HUES64 (cell line): ENCODE measurements around the gene TUSC2.

Experiments
- H3K27ac ChIP-seq: 2 replicates; pipeline ENCODE4 v1.7.0; 2013; ENCODE audit warnings: low read depth, low read length, inconsistent platforms
- H3K27me3 ChIP-seq: 2 replicates; pipeline ENCODE4 v1.6.1; 2013; ENCODE audit warnings: mild to moderate bottlenecking, low read length; ENCODE audit not compliant: insufficient read depth
- H3K36me3 ChIP-seq: 2 replicates; pipeline ENCODE4 v1.6.1; 2013; ENCODE audit warnings: mild to moderate bottlenecking, low read length; ENCODE audit not compliant: insufficient read depth
- H3K4me1 ChIP-seq: 2 replicates; pipeline ENCODE4 v1.6.1; 2013; ENCODE audit warnings: mild to moderate bottlenecking, low read length, moderate library complexity; ENCODE audit not compliant: insufficient read depth
- H3K4me3 ChIP-seq: 2 replicates; pipeline ENCODE4 v1.5.1; 2013; ENCODE audit warnings: mild to moderate bottlenecking, low read length, moderate library complexity
- H3K9ac ChIP-seq: 2 replicates; pipeline ENCODE4 v1.6.1; 2013; ENCODE audit warnings: mild to moderate bottlenecking, low read depth, low read length
- H3K9me3 ChIP-seq: 2 replicates; pipeline ENCODE4 v1.6.1; 2013; ENCODE audit warnings: low read depth, low read length; ENCODE audit not compliant: insufficient read depth
- WGBS: fragments of 150-250, 120-280 bp; methylation state at CpG from one replicate; pipeline ENCODE4 v1.1.7; 2013; ENCODE audit warnings: missing lambda C conversion rate; 5-methylcytosine and 5-hydroxymethylcytosine counted together

The TUSC2 gene

DNA sequence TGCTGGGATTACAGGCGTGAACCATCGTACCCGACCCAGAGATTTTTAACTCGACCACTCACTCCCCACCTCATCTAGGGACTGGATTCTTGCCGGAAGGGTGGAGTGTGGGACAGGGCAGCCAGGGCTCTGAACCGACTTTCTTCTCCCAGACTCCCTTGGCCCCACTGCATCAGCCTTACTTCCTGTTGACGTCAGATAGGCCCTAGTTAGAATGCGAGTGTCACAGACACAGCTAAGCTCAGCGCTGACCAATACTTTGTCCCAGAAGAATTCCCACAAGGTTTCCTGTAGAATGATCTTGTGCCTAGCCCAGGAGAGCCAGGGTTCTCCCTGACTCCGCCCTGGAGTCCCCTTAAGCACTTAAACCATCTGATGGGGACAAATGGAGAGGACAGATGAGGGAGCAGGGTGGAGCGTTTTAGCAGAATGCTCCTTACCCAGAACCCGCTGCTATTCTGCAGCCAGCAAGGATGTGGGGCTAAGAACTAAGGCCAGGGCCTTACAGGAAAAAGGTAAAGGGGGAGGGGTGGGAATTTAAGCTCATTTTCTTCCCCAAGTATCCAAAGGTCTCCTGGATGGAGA, 5.8 kb upstream of the TUSC2 start:
- Histone ChIP-seq H3K4me3 (no peak overlapping the region), H3K27ac (no peak overlapping the region)
- 92% methylated on average over 12 of the region's 12 CpGs for WGBS

DNA sequence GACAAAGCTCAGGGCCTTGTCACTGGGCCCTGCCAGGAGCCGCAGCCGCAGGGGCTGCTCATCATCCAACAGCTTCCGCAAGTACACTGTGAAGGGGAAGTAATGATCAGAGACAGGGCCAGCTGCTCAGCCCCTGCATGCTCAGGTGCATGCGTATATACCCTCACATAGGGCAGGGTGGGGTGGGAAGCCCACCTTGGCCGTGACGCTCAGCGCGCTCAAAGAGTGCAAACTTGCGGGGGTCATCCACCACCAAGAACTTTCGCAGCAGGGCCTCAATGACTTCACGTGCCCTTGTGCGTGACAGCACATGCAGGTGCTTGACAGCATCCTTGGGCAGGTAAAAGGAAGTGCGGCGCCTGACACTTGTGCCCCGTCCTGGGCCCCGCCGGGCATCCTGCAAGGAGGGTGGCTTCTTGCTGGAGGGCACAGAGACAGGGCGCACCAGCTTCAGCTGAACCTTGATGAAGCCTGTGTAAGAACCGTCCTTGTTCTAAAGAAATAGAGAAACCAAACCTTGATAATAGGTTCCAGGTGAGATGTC, 3.4 kb upstream of the TUSC2 start:
- Histone ChIP-seq H3K4me1 (0 out of 2 replicates have a peak, but pooled peaks cover 6% of the 10 kb centered on the region), H3K27me3 (no peaks in the 10 kb centered on the region), H3K36me3 (peaks cover 38% of the 10 kb centered on the region), H3K4me3 (no peak overlapping the region), H3K9ac (no peak overlapping the region), H3K9me3 (no peaks in the 10 kb centered on the region), H3K27ac (no peak overlapping the region)
- WGBS = 96% methylated on average over 19 of the region's 19 CpGs

More for the DNA sequence above, 5.8 kb upstream of the TUSC2 start:
- Histone ChIP-seq H3K9me3 (no peaks in the 10 kb centered on the region), H3K27me3 (peaks cover 8% of the 10 kb centered on the region), H3K9ac (no peak overlapping the region), H3K36me3 (peaks cover 38% of the 10 kb centered on the region), H3K4me1 (0 out of 2 replicates have a peak, but pooled peaks cover 6% of the 10 kb centered on the region)

DNA sequence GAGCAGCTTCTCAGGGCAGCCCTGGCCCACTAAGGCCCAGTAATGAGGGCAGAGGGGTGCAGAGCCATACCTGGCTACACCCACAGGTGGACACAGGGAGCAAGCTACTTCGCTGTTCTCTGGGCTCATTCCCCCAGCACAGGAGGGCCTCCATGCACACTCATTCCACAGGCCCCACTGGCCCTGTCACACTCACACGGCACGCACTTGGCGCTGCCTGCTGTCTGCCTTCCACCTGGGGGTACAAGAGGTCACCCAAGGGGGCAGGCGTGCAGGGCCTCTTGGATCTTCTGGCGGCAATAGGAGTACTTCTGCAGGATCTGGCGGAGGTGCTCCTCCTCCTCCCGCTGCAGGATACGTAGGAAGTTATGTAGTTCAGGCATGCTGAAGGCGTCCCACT, 2.3 kb upstream of the TUSC2 start:
- H3K36me3 ChIP-seq = peaks cover 49% of the 10 kb centered on the region

DNA sequence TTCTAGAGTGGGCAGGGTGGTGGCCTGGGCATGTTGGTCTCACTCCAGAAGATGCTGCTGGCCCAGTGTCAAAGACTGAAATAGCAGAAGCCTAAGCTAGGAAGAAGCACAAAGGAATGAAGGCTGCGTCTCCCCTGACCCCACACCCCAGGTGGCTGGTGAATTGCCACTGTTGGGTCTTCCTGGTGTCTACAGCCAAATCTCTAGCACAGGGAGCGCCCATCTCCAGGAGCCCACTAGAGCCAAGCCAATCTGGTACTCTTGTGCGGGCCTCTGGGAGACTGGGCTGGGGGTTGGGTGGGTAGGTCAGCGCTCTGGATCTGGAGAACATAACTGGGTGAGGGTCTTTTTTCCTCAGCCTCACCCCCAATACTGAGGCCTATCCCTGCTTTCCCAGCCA, 894 bp downstream of the TUSC2 start:
- WGBS = 88% methylated on average over 3 of the region's 4 CpGs
- Histone ChIP-seq H3K4me3 (peak overlapping the region; percentile 88), H3K36me3 (peaks cover 46% of the 10 kb centered on the region), H3K9ac (peak overlapping the region; percentile 81), H3K27ac (no peak overlapping the region), H3K27me3 (no peaks in the 10 kb centered on the region), H3K4me1 (peaks cover 7% of the 10 kb centered on the region), H3K9me3 (no peaks in the 10 kb centered on the region)

More for the DNA sequence above, 2.3 kb upstream of the TUSC2 start:
- Histone ChIP-seq H3K9me3 (no peaks in the 10 kb centered on the region), H3K4me3 (no peak overlapping the region), H3K9ac (no peak overlapping the region), H3K27ac (no peak overlapping the region), H3K27me3 (no peaks in the 10 kb centered on the region), H3K4me1 (no peaks in the 10 kb centered on the region)
- WGBS = 97% methylated on average over 10 of the region's 10 CpGs

DNA sequence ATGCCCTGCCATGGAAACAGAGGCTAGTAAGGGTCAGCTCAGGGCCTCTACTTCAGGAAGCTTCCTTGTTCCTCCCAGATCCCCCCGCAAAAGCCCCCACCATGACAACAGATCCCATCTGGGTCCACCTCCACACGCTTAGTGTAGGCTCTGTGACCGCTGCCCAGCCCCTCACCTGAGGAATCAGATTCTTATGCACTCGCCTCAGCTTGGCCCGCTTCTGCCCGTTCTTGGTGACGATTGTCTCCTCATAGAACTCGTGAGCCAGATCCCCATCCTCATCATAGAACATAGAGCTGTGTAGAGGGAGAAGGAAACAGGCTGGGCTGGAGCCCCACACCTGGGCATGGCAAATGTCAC, 1.9 kb downstream of the TUSC2 start:
- no peak overlapping the region for H3K4me3 ChIP-seq
- no peak overlapping the region for H3K9ac ChIP-seq
- H3K27me3 ChIP-seq = no peaks in the 10 kb centered on the region
- H3K36me3 ChIP-seq = peaks cover 36% of the 10 kb centered on the region
- H3K9me3 ChIP-seq = no peaks in the 10 kb centered on the region
- 97% methylated on average over 8 of the region's 8 CpGs for WGBS
- H3K4me1 ChIP-seq = peaks cover 7% of the 10 kb centered on the region
- no peak overlapping the region for H3K27ac ChIP-seq

DNA sequence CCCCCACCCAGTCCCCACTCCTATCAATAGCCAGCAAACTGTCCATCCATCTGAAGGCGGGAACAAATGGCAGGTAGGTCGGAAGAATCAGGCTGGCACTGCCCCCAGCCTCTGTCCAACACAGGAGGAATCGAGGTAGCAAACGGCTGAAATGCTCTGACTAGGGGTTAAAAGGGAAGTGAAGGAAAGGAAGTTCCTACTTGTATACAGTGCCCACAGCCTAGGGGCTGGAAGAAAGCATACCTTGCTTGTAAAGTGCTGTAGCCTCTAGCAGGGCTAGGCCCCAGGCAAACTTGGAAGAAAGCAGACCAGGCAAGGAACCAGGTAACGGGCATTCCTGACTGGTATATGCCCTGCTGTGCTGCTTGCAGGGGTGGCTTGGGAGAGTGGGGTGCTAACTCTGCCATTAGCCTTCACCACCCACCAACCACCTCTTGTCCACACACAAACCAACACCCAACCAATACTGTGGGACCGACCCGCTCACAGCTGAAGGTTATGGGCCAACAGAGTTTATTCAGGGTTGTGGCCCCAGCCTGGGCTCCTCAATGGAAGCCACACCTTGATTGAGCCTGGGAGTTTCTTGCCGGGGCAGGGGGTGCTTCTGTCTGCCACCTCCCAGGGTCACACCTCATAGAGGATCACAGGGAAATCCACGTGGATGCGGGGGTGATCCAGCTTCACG, 2.4 kb downstream of the TUSC2 start:
- 95% methylated on average over 11 of the region's 11 CpGs for WGBS
- no peak overlapping the region for H3K27ac ChIP-seq
- H3K4me1 ChIP-seq = peaks cover 7% of the 10 kb centered on the region
- no peak overlapping the region for H3K4me3 ChIP-seq
- no peak overlapping the region for H3K9ac ChIP-seq
- peaks cover 31% of the 10 kb centered on the region for H3K36me3 ChIP-seq
- no peaks in the 10 kb centered on the region for H3K27me3 ChIP-seq
- H3K9me3 ChIP-seq = no peaks in the 10 kb centered on the region

DNA sequence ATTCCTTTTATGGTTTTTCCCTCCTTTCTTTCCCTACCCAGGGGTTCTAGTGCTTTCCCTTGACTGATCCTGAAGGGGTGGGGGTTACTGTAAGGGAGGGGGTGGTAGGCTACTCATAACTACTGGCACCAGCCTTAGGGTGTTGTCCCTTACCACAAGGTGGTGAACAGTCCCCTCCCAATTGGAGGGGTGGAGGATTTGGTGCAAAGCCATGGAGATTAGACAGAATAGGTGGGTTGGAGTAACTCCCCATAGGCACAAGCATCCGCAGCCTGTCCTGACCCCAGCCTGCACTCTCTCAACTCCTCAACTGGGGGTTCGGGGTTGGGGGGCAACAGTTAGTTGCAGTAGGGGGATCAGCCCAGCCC, 2.9 kb downstream of the TUSC2 start:
- H3K27me3 ChIP-seq = no peaks in the 10 kb centered on the region
- 94% methylated on average over 2 of the region's 2 CpGs for WGBS
- no peak overlapping the region for H3K27ac ChIP-seq
- H3K4me1 ChIP-seq = peaks cover 11% of the 10 kb centered on the region
- no peaks in the 10 kb centered on the region for H3K9me3 ChIP-seq
- no peak overlapping the region for H3K9ac ChIP-seq
- peaks cover 28% of the 10 kb centered on the region for H3K36me3 ChIP-seq
- H3K4me3 ChIP-seq = no peak overlapping the region

DNA sequence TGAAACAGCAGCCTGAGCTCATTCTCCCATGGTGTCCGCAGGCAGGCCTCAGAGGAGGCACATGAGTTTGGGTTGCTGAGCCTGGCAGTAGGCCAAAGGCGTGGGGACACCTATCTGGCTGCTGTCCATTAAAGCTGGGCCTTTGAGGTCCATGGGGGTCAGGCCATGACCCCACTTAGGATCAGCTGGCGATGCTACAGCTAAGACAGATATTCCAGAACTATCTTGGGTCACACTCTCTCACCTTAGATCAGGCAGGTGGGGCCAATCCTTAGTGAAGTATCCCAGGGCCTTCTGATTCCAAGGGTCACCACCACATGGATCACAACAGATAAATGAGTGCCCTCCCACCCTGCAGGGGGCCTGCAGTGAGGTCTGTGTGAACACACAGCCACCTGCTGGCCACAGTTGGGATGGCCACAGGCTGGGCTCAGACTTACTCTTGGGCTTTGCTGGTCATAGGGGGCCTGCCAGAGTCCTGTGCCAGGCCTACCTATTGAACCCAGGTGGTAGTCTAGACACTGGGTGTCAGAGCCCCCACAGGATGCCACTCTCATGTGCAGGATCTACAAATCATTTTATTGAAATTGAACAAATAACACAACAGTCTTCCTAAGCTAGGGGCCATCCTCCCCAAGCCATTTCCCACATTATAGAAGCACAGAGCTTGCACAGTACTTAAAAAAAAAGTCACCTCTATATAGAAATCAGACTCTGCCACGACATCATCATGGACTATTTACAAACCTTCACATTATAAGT, 3.5 kb downstream of the TUSC2 start:
- H3K4me3 ChIP-seq = no peak overlapping the region
- no peak overlapping the region for H3K9ac ChIP-seq
- H3K36me3 ChIP-seq = peaks cover 28% of the 10 kb centered on the region
- H3K9me3 ChIP-seq = no peaks in the 10 kb centered on the region
- H3K27me3 ChIP-seq = no peaks in the 10 kb centered on the region
- 72% methylated on average over 4 of the region's 4 CpGs for WGBS
- H3K27ac ChIP-seq = no peak overlapping the region
- H3K4me1 ChIP-seq = peaks cover 14% of the 10 kb centered on the region

DNA sequence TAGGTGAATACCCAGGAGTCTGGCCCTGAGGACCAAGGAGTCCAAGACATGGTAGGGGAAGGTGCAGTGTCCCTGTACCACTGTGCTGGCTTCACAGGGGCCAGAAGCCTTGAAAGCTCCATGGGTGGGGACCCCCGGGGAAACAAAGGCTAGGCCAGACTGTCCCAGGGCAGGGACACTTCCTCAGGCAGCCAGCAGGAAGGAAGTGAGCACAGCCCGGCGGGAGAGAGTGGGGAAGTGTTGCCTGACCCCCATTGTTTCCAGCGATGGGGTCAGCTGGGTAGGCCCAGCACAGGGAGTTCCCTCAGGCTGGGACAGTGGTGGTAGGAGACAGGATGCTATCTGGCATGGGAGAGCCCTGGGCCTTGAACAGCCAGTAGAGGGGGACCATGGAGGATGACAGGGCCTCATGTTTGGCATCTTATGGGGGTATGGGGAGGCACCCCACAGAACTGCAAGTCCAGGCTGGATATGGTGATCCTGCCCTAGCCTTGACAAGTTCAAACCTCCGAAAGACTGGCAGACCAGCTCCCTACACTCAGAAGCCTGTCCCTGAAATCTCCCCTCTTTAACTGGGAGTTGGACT, 4.3 kb downstream of the TUSC2 start:
- H3K27ac ChIP-seq = no peak overlapping the region
- H3K27me3 ChIP-seq = no peaks in the 10 kb centered on the region
- H3K36me3 ChIP-seq = peaks cover 32% of the 10 kb centered on the region
- H3K9ac ChIP-seq = no peak overlapping the region
- peaks cover 14% of the 10 kb centered on the region for H3K4me1 ChIP-seq
- 88% methylated on average over 5 of the region's 5 CpGs for WGBS
- H3K4me3 ChIP-seq = no peak overlapping the region
- H3K9me3 ChIP-seq = no peaks in the 10 kb centered on the region

DNA sequence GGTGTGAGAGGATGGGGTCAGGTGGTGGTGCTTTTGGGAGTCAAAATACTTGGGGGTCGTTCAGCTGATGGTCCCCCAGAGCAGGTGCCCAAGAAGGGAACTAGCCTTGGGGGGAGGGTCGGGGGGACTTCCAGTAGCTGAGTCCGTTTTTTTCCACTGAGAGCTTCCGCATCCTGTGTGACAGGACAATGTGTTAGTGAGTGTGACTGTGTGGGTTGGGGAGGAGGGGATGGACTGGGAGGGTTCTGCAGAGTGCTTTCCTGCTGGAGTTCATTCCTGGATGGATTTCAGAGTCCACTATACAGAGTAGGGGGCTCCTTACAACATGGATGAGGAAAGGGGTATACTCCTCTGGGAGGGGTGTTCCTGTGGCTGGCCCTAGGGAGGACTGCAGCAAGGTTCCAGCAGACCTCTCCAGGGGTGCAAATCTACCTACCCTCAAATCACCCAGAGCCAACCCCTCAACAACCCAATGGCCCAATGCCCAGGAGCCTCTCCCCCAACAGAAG, 4.9 kb downstream of the TUSC2 start:
- H3K9ac ChIP-seq = no peak overlapping the region

More for the DNA sequence above, 4.9 kb downstream of the TUSC2 start:
- WGBS = 69% methylated on average over 4 of the region's 4 CpGs
- no peaks in the 10 kb centered on the region for H3K27me3 ChIP-seq
- peak overlapping the region; percentile 92; the same call in 1 of the 2 replicates for H3K4me3 ChIP-seq
- peaks cover 38% of the 10 kb centered on the region for H3K36me3 ChIP-seq
- no peaks in the 10 kb centered on the region for H3K9me3 ChIP-seq
- H3K4me1 ChIP-seq = peaks cover 14% of the 10 kb centered on the region
- no peak overlapping the region for H3K27ac ChIP-seq
